RWPE2 (cell line): ENCODE data around the gene LIMS1.
"Not testable (repeated sequence)": the region's sequence is repeated elsewhere in the genome, so short reads cannot be mapped to it uniquely, and the experiment has no call there.

Experiments
- ATAC-seq: fragments of 200-7000 bp; cut with Tn5 transposase; 3 replicates; pipeline ENCODE4 v1.9.1; 2021; ENCODE audit warnings: low read depth
- DNase-seq: peaks from one replicate; pipeline ENCODE4 v3.0.0-alpha.2; 2020; ENCODE audit warnings: low spot score
- H3K27ac ChIP-seq: fragments of 450-650 bp; 2 replicates; pipeline ENCODE4 v1.5.1; 2017; ENCODE audit warnings: mild to moderate bottlenecking; ENCODE audit not compliant: poor library complexity, severe bottlenecking
- H3K27me3 ChIP-seq: fragments of 250-450 bp; sonication (Bioruptor Pico); 2 replicates; pipeline ENCODE4 v1.5.1; 2021; ENCODE audit warnings: mild to moderate bottlenecking, moderate library complexity; ENCODE audit not compliant: insufficient read depth, poor library complexity, severe bottlenecking
- H3K36me3 ChIP-seq: fragments of 250-450 bp; sonication (Bioruptor Pico); 2 replicates; pipeline ENCODE4 v1.5.1; 2020; ENCODE audit warnings: low read depth, mild to moderate bottlenecking, moderate library complexity
- H3K4me1 ChIP-seq: fragments of 250-450 bp; sonication (Bioruptor Pico); 2 replicates; pipeline ENCODE4 v1.5.1; 2021; ENCODE audit warnings: mild to moderate bottlenecking, moderate library complexity; ENCODE audit not compliant: insufficient read depth, poor library complexity, severe bottlenecking
- H3K4me3 ChIP-seq: fragments of 250-450 bp; sonication (Bioruptor Pico); 2 replicates; pipeline ENCODE4 v1.5.1; 2021; ENCODE audit warnings: mild to moderate bottlenecking, moderate library complexity; ENCODE audit not compliant: severe bottlenecking
- H3K9me3 ChIP-seq: fragments of 250-450 bp; sonication (Bioruptor Pico); 2 replicates; pipeline ENCODE4 v1.5.1; 2021; ENCODE audit warnings: mild to moderate bottlenecking, moderate library complexity; ENCODE audit not compliant: severe bottlenecking
- TF ChIP-seq, protein P1 (sequence below): fragments of 450-650 bp; IDR thresholded peaks from one replicate; pipeline ENCODE4 v1.5.1; 2017; ENCODE audit warnings: mild to moderate bottlenecking, moderate library complexity; ENCODE audit not compliant: poor library complexity, severe bottlenecking

The LIMS1 gene

DNA sequence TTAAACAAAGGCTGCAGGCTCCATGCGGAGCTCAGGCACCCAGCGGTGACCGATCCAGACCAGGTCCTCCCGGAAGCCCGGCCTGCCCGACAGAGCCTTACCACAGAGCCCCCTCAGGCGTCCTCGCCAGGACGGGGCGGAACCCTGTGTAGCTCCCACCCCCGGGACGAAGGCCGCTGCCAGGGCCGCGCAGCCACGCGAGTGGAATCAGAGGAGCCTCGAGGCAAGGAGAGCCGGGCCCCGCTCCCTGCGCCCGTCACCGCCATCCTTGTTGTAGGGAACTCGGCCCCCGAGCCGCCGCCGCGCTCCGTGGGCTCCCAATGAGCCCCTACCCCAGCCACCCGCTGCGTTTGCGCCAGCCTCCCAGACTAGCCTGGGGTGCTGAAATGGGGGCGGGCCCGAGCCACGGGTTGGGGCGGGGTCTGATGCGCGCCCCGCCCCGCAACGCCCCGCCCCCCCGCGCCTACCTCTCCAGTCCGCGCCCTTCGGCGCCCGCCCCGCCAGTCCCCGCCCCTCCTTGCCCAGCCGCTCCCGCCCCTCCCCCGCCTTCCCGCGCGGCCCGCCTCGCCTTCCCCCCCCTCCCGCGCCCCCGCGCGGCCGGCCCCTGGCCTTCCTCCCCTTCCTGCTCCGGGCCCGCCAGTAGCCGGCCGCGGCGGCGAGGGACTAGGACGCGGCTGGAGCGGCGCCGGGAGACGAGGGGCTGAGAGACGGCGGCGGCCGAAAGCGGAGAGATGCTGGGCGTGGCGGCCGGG, at the start of gene LIMS1:
Gene LIMS1 (plus strand): TSS at position 639 of the 752 bp plus-strand sequence. CDS start 93 bp downstream, at position 732.
- DNase-seq (peak; percentile 91), ATAC-seq (peak; percentile 88)
- Histone ChIP-seq H3K4me3 (peak within 1 kb of the TSS; percentile 45), H3K27ac (peak within 1 kb of the TSS; percentile 95), H3K4me1 (peaks cover 24% of the 10 kb centered on the region), H3K9me3 (no peaks in the 10 kb centered on the region), H3K36me3 (no peaks in the 10 kb centered on the region), H3K27me3 (no peaks in the 10 kb centered on the region)
- TF ChIP-seq, protein P1, sequence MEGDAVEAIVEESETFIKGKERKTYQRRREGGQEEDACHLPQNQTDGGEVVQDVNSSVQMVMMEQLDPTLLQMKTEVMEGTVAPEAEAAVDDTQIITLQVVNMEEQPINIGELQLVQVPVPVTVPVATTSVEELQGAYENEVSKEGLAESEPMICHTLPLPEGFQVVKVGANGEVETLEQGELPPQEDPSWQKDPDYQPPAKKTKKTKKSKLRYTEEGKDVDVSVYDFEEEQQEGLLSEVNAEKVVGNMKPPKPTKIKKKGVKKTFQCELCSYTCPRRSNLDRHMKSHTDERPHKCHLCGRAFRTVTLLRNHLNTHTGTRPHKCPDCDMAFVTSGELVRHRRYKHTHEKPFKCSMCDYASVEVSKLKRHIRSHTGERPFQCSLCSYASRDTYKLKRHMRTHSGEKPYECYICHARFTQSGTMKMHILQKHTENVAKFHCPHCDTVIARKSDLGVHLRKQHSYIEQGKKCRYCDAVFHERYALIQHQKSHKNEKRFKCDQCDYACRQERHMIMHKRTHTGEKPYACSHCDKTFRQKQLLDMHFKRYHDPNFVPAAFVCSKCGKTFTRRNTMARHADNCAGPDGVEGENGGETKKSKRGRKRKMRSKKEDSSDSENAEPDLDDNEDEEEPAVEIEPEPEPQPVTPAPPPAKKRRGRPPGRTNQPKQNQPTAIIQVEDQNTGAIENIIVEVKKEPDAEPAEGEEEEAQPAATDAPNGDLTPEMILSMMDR, result peak; percentile 31

GRCh38 chr2:108485253-108485652, 49.0 kb upstream of the LIMS1 start:
- H3K4me3 ChIP-seq, result no peak overlapping the region
- no peak for DNase-seq
- no peak overlapping the region for H3K27ac ChIP-seq
- no peaks in the 10 kb centered on the region for H3K4me1 ChIP-seq
- H3K27me3 ChIP-seq, result no peaks in the 10 kb centered on the region
- TF ChIP-seq, protein P1, result no peak
- no peaks in the 10 kb centered on the region for H3K9me3 ChIP-seq
- H3K36me3 ChIP-seq, result peaks cover 86% of the 10 kb centered on the region
- no peak for ATAC-seq

- ATAC-seq (no peak), DNase-seq (no peak)
- no peaks in the 10 kb centered on the region for H3K27me3 ChIP-seq
- H3K4me3 ChIP-seq, result no peak overlapping the region
- no peaks in the 10 kb centered on the region for H3K9me3 ChIP-seq
- peak overlapping the region; percentile 87 for H3K27ac ChIP-seq
- TF ChIP-seq, protein P1, result no peak
- H3K4me1 ChIP-seq, result peaks cover 20% of the 10 kb centered on the region
- peaks cover 87% of the 10 kb centered on the region for H3K36me3 ChIP-seq
Measured at GRCh38 chr2:108490506-108491122, 43.7 kb upstream of the LIMS1 start.

DNA sequence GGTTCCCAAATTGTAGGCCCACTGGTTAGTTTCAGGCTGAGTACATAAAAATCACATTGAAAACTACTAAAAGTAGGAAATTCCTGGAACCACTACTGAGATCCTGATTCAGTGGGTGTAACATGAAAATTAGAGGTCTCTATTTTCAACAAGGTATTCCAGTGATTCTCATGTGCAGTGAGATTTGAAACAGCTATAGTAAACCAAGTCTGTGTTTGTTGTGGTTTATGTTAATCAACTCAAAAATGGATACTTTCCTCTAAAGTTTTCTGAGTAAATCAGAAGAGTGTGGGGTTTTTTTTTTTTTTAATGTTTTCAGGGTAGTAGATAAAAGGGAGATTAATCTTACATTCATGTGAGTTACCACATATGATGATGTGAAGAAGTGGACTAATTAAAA, 42.4 kb upstream of the LIMS1 start:
- Histone ChIP-seq H3K4me1 (peaks cover 20% of the 10 kb centered on the region), H3K9me3 (no peaks in the 10 kb centered on the region), H3K36me3 (peaks cover 76% of the 10 kb centered on the region), H3K4me3 (no peak overlapping the region), H3K27me3 (no peaks in the 10 kb centered on the region), H3K27ac (peak overlapping the region; percentile 87)
- DNase-seq (no peak), ATAC-seq (no peak)
- TF ChIP-seq, protein P1, result no peak

DNA sequence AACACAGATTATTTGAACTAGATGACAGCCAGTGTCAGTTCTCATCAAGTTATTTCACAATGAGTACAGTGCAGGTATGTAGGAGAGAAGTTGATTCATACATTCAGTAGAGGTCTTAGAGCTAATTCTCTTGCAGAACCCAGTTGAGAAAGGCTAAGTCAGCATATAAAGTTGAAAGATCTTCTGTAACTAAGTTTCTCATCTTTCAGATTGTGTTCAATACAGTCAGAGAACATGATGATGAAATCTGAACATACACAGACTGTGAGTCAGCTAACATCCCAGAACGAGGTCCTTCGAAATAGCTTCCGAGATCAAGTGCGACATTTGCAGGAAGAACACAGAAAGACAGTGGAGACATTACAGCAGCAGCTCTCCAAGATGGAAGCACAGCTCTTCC, 41.9 kb upstream of the LIMS1 start:
- peak; percentile 99 for ATAC-seq
- no peak for DNase-seq

GRCh38 chr2:108496167-108496566, 38.1 kb upstream of the LIMS1 start:
- H3K36me3 ChIP-seq, result peaks cover 49% of the 10 kb centered on the region
- H3K4me1 ChIP-seq, result peaks cover 15% of the 10 kb centered on the region
- not testable (repeated sequence) for H3K9me3 ChIP-seq, H3K4me3 ChIP-seq, ATAC-seq, H3K27ac ChIP-seq, DNase-seq, H3K27me3 ChIP-seq

More for the DNA sequence above, 41.9 kb upstream of the LIMS1 start:
- Histone ChIP-seq H3K27ac (peak overlapping the region; percentile 87), H3K27me3 (no peaks in the 10 kb centered on the region), H3K4me1 (peaks cover 20% of the 10 kb centered on the region), H3K9me3 (no peaks in the 10 kb centered on the region), H3K36me3 (peaks cover 76% of the 10 kb centered on the region), H3K4me3 (no peak overlapping the region)
- TF ChIP-seq, protein P1, result peak; percentile 24

- peaks cover 15% of the 10 kb centered on the region for H3K36me3 ChIP-seq
- not testable (repeated sequence) for H3K27me3 ChIP-seq, DNase-seq, H3K27ac ChIP-seq, H3K9me3 ChIP-seq, H3K4me3 ChIP-seq, H3K4me1 ChIP-seq, ATAC-seq
Measured at GRCh38 chr2:108507620-108508019, 26.6 kb upstream of the LIMS1 start.
